HepG2 (cell line): ENCODE measurements around the gene DGKB.

Source experiments
- BRD4 ChIP-seq: sonication (generic); formaldehyde crosslinking; IDR thresholded peaks from 2 replicates; pipeline ENCODE4 v1.4.0; 2020; ENCODE audit warnings: missing genetic modification reagents
- CREB1 ChIP-seq, 2 experiments: fragments of 450-650 bp in 1 of 2; IDR thresholded peaks; 2 replicates each; pipeline ENCODE4 v1.6.1; 2016 to 2017; ENCODE audit warnings: control low read depth in 1 of 2, mild to moderate bottlenecking in 1 of 2, missing compliant biosample characterization in 1 of 2, missing genetic modification characterization in 1 of 2
- ETV5 ChIP-seq: IDR thresholded peaks from 2 replicates; pipeline ENCODE4 v1.6.1; 2018; ENCODE audit warnings: missing biosample characterization, missing genetic modification reagents, inconsistent platforms, borderline replicate concordance
- HDAC2 ChIP-seq: sonication (generic); formaldehyde crosslinking; IDR thresholded peaks from 2 replicates; pipeline ENCODE4 v1.4.0; 2020; ENCODE audit warnings: missing genetic modification reagents
- MAFF ChIP-seq: IDR thresholded peaks from 2 replicates; pipeline ENCODE4 v1.6.1; 2011; ENCODE audit warnings: low read depth, low read length, improper control_type of control experiment
- POLR2A ChIP-seq, 2 experiments: IDR thresholded peaks; 2 replicates each; pipeline ENCODE4 v1.6.1; 2011; ENCODE audit warnings: low read depth in 2 of 2, low read length in 2 of 2, mild to moderate bottlenecking in 1 of 2, moderate library complexity in 1 of 2; ENCODE audit not compliant: insufficient read depth in 1 of 2
- RFX3 ChIP-seq: IDR thresholded peaks from 2 replicates; pipeline ENCODE4 v1.6.1; 2016; ENCODE audit warnings: missing biosample characterization, missing genetic modification reagents
- RXRA ChIP-seq: sonication (generic); formaldehyde crosslinking; IDR thresholded peaks from 2 replicates; pipeline ENCODE4 v1.5.1; 2020; ENCODE audit warnings: missing genetic modification reagents
- ZNF703 ChIP-seq: sonication (generic); formaldehyde crosslinking; IDR thresholded peaks from 2 replicates; pipeline ENCODE4 v1.5.1; 2020; ENCODE audit warnings: missing genetic modification reagents, mild to moderate bottlenecking, moderate library complexity, borderline replicate concordance
- ZNF878 ChIP-seq: sonication (generic); formaldehyde crosslinking; IDR thresholded peaks from 2 replicates; pipeline ENCODE4 v1.8.1; 2023; ENCODE audit warnings: mild to moderate bottlenecking, missing genetic modification reagents, moderate library complexity
- ZSCAN22 ChIP-seq: sonication (generic); formaldehyde crosslinking; IDR thresholded peaks from 2 replicates; pipeline ENCODE4 v1.4.0; 2020; ENCODE audit warnings: mild to moderate bottlenecking, missing genetic modification reagents
- TF ChIP-seq, protein P1 (sequence below): sonication (generic); formaldehyde crosslinking; IDR thresholded peaks from 2 replicates; pipeline ENCODE4 v1.4.0; 2020; ENCODE audit warnings: missing genetic modification reagents, borderline replicate concordance
- TF ChIP-seq, protein P2 (sequence below): sonication (generic); formaldehyde crosslinking; IDR thresholded peaks from 2 replicates; pipeline ENCODE4 v1.5.0; 2020; ENCODE audit warnings: missing genetic modification reagents, mild to moderate bottlenecking, borderline replicate concordance
- TF ChIP-seq, protein P3 (sequence below): sonication (generic); formaldehyde crosslinking; IDR thresholded peaks from 2 replicates; pipeline ENCODE4 v1.4.0; 2020; ENCODE audit warnings: missing genetic modification reagents

DNA sequence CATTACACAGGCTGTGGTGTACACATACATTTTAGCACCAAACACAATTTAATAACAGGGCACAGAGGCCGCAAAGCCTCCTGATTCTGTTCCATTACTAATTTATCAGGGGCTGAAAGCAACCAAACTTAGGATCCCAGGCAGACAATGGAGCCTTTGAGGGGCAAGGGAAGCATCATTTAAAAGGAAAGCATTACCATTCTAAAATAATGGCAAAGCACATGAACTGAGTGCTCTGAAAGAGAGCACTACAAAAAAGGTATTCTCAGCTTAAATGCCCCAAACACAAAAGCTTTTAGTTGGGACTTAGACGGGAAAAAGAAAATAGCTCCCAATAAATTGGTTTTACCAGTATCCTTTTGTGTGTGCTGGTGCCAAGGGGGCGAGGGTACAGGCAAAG, 631.1 kb downstream of the DGKB start:
- no peak for TF ChIP-seq BRD4
- TF ChIP-seq, protein P1, sequence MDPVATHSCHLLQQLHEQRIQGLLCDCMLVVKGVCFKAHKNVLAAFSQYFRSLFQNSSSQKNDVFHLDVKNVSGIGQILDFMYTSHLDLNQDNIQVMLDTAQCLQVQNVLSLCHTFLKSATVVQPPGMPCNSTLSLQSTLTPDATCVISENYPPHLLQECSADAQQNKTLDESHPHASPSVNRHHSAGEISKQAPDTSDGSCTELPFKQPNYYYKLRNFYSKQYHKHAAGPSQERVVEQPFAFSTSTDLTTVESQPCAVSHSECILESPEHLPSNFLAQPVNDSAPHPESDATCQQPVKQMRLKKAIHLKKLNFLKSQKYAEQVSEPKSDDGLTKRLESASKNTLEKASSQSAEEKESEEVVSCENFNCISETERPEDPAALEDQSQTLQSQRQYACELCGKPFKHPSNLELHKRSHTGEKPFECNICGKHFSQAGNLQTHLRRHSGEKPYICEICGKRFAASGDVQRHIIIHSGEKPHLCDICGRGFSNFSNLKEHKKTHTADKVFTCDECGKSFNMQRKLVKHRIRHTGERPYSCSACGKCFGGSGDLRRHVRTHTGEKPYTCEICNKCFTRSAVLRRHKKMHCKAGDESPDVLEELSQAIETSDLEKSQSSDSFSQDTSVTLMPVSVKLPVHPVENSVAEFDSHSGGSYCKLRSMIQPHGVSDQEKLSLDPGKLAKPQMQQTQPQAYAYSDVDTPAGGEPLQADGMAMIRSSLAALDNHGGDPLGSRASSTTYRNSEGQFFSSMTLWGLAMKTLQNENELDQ (CRISPR knock-in tag), result no peak
- TF ChIP-seq CREB1 (IDR thresholded peaks at IDR 0.05), result no peak
- no peak for TF ChIP-seq CREB1 (CRISPR knock-in tag; IDR thresholded peaks at IDR 0.05)
- no peak for TF ChIP-seq ZNF703 (CRISPR knock-in tag)
- no peak for TF ChIP-seq MAFF
- no peak for TF ChIP-seq RXRA
- TF ChIP-seq ZNF878 (CRISPR knock-in tag), result no peak
- TF ChIP-seq ETV5 (CRISPR knock-in tag), result no peak
- TF ChIP-seq, protein P2, sequence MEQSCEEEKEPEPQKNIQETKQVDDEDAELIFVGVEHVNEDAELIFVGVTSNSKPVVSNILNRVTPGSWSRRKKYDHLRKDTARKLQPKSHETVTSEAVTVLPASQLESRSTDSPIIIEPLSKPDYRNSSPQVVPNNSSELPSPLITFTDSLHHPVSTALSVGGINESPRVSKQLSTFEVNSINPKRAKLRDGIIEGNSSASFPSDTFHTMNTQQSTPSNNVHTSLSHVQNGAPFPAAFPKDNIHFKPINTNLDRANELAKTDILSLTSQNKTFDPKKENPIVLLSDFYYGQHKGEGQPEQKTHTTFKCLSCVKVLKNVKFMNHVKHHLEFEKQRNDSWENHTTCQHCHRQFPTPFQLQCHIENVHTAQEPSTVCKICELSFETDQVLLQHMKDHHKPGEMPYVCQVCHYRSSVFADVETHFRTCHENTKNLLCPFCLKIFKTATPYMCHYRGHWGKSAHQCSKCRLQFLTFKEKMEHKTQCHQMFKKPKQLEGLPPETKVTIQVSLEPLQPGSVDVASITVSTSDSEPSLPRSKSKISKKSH (CRISPR knock-in tag), result no peak
- TF ChIP-seq ZSCAN22 (CRISPR knock-in tag), result no peak
- TF ChIP-seq HDAC2 (CRISPR knock-in tag), result no peak
- TF ChIP-seq POLR2A (IDR thresholded peaks at IDR 0.05; ENCODE audit: insufficient read depth in 1 of 2, low read depth in 2 of 2, low read length in 2 of 2), result no peak
- no peak for TF ChIP-seq RFX3
- TF ChIP-seq, protein P3, sequence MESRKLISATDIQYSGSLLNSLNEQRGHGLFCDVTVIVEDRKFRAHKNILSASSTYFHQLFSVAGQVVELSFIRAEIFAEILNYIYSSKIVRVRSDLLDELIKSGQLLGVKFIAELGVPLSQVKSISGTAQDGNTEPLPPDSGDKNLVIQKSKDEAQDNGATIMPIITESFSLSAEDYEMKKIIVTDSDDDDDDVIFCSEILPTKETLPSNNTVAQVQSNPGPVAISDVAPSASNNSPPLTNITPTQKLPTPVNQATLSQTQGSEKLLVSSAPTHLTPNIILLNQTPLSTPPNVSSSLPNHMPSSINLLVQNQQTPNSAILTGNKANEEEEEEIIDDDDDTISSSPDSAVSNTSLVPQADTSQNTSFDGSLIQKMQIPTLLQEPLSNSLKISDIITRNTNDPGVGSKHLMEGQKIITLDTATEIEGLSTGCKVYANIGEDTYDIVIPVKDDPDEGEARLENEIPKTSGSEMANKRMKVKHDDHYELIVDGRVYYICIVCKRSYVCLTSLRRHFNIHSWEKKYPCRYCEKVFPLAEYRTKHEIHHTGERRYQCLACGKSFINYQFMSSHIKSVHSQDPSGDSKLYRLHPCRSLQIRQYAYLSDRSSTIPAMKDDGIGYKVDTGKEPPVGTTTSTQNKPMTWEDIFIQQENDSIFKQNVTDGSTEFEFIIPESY, result no peak
